ENCODE data around the gene MYO7A.

The MYO7A gene

DNA sequence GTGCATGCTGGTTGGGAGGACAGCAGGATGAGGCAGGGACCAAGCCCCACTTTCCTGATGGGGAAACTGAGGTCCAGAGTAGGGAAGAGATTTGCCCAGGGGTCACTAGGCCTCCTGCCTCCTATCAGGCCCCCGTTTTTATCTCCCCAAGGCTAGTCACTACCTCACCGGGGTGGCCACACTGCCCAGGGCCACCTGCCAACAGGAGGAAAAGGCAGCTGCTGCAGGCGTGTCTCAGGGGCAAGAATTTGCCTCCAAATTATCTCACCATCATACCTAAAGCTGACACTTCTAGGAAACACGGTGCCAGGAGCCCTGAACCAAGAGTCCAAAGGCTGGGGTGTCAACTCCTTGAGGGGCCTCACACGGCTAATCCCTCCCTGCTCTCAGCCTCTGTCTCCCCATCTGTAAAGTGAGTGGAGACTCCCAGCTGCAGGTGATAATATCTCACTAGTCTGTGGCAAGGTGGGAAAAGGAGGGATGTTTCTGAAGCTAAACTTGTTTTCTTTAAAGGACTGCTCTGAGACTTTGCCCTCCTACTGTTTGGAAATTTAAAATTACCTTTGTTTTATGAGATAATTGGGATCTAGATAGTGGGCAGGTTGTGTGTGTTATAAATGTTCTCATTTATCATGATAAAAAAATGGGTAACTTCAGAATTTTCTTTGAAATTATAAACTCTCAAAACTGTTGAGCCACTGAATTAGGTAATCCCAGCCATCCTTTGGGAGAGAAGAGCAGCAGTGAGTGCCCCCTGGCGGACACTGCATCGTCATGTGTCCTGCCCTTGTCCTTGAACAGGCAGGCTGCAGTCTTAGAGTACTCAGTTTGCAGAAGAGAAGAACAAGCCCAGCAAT is 60.0 kb downstream of the MYO7A start:
- peak; percentile 12 to 73 for DNase-seq

DNA sequence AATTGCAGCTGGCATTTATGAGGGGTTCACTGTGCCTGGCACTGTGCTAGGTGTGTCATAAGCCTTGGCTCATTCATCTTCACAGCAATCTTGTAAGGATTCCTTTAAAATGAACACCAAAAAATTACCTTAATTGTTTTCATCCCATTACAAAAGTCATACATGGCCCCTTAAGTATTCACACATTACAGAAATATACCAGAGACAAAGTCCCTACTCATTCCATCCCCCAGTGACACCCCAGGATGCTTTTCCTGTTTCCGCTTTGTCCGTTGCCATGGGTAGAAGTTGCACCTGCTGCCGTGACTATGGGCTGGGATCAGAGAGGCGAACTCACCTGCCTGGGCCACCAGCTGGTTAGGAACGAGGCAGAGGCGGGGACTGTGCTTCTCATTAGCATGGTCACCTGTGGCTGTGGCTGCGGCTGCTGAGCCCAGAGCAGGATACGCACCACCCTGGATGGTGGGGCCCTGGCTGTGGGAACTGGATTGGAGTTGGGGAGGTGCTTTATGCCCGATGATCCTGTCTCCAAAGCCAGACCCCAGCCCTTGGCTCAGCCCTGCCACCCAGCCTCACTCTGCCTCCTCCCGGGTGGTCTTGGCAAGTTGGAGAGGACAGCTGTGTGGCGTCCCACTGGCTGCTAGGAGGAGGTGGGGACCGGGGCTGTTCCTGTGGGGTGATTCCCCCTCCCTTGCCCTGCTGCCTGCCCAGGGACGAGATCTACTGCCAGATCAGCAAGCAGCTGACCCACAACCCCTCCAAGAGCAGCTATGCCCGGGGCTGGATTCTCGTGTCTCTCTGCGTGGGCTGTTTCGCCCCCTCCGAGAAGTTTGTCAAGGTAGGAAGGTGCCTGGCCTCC is 60.8 kb downstream of the MYO7A start:
- DNase-seq, result no peak

DNA sequence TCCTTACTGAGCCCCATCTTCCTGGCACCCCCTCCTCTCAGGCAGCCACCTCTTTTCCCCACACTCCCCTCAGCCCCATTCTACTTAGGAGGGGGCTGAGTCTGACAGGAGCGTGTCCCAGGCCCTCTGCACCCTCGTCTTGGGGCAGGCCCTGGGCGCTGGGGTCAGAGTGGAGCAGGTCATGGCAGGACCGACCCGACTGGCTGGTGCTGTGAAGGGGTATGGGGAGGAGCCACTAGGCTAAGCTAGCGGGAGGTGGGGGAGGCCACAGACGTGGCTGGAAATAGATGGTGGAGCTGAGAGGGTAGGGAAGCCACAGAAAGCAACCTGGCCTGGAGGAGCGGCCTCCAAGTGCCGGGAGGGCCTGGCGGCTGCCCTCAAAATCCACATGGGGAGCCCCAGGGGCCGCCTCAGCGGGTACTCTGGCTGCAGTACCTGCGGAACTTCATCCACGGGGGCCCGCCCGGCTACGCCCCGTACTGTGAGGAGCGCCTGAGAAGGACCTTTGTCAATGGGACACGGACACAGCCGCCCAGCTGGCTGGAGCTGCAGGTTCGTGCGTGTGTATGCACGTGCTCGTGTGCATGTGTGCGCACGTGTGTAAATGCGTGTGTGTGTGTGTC is 61.7 kb downstream of the MYO7A start:
- DNase-seq, result no peak

DNA sequence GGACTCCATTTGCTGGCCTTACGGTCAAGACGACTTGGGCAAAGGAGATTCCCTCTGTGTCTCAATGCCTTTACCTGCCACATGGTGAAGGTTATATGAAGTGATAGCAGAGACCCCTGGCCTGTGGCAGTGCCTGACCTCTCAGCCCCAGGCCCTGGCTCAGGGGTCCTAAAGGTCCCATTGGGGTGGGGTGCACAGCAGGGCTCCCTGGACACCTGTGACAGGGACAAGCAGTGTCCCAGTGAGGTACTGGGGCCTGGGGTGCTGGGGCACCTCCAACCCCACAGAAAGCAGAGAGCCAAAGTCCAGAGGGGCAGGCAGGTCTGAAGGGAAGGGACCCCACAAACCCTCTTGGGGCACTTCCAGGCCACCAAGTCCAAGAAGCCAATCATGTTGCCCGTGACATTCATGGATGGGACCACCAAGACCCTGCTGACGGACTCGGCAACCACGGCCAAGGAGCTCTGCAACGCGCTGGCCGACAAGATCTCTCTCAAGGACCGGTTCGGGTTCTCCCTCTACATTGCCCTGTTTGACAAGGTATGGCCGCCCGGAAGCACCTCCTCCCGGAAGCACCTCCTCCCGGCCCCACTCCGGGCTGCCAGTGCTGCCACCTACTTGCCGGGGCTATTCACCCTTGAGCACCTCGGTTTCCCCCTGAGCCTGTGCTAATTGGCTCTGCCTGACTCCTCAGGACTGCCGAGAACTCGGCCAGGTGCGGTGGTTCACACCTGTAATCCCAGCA is 62.5 kb downstream of the MYO7A start:
- DNase-seq, result no peak

DNA sequence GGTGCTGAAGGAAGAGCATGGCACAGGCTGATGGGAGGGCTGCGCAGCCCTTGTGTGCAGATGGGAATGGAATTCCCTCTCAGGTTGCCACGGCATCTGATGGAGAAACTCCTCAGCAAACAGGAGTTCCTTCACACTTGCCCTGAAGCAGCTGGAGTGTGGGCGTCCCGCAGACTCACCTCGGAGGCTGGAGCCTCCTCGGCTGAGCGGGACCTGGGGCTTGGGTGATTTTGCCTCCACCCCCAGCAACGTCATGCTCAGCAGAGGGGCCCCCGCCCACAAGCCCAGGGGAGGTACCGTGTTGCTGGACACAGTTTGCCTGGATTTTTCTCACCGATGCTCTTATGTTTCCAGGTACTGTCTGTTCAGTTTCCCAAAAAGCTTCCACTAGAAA is 63.4 kb downstream of the MYO7A start:
- no peak for DNase-seq

DNA sequence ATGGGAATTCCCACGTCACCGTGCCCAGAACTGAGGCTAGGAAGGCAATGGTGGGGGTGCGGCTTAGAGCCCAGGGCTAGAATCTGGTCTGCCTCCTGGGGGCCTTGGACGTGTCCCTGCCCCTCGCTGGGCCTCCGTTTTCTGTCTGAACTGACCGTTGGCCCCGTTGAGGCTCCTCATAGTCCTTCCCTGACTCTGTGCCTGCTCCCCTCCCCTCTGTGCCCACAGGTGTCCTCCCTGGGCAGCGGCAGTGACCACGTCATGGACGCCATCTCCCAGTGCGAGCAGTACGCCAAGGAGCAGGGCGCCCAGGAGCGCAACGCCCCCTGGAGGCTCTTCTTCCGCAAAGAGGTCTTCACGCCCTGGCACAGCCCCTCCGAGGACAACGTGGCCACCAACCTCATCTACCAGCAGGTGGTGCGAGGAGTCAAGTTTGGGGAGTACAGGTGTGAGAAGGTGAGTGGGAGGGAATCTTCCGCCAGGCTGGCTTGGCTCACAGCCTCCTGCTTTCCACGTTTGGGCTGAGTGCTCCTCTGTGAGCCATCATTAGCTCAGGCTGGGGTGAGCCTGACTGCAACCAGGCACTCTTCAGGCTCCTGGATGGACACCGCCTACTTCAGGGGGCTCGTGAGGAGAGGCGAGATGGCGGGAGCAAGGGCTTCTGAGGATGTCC is 63.9 kb downstream of the MYO7A start:
- peak in 1 of 2 experiments; percentile 31 for DNase-seq

DNA sequence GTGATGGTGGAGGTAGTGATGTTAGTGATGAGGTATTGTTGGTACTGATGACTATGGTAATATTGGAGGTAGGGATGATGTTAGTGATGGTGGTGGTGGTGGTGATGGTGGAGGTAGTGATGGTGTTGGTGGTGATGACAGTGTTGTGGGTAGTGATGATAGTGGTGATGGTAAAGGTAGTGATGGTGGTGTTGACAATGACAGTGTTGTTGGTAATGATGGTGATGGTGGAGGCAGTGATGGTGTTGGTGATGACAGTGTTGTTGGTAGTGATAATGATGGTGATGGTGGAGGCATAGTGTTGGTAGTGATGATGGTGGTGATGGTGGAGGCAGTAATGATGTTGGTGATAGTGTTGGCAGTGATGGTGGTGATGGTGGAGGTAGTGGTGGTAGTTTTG is 65.1 kb downstream of the MYO7A start:
- no peak for DNase-seq

DNA sequence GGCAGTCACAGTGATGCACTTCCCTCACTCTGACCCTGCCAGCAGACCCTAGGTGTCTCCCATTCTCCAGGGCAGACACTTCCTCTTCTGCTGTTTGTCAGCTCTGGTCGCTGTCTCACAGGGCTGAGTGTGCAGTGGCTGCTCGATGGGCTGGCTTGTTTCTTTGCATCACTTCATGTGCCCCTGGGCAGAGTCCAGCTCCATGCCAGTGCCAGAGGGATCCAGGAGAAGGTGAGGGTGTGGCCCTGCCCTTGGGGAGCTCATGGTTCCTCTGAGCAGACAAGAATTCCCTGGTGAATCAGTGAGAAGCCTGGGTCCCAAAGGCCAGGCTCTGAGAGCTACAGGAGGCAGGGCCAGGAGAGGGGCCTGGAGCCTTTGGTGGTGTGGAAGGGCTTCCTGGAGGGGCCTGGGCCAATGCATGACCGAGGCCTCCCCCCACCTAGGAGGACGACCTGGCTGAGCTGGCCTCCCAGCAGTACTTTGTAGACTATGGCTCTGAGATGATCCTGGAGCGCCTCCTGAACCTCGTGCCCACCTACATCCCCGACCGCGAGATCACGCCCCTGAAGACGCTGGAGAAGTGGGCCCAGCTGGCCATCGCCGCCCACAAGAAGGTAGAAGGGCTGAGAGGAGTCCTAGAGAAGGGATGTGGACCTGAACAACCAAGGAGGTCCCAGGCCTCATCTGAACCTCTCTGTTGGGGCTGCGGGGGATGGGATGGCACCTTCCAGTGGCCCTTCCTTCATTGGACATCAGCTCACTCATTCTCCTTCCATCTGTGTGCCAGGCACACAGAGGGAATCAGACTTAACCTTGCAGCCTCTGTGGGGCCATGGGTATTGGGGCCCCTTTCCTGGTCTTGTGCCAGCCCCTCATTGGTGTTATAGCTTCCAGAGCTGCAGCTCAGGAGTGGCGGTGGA is 66.1 kb downstream of the MYO7A start:
- no peak for DNase-seq

DNA sequence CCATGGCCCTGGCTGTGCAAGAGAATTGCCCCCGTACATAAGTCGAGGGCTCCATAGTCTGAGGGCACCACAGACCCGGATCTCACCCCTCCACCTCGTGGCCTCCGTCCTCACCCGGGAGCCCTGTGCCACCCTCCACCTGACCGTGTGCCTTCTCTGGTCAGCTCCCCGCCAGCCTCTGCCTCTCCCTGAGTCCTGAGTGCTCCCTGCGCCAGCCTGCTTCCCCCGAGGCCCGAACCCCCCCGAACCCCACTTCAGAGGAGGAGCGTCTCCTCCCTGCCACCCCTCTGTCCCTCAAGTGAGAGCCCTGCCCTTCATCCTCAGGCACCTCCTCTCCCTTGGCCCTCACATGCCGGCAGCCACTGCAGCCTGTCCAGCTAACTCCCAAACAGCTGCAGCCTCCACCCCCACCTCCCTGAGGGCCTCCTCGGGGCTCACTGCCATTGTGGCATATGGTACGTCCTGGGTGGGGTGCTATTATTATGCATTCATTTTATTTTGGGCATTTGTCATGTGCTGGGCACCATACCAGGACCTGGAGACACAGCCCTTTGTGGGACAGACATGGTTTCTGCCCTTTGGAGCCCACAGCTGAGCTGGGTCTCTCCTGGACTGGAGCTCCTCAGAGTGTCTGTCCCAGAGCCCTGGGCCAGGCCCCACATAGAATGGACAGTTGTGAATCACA is 67.2 kb downstream of the MYO7A start:
- DNase-seq, result peak; percentile 26 to 83

DNA sequence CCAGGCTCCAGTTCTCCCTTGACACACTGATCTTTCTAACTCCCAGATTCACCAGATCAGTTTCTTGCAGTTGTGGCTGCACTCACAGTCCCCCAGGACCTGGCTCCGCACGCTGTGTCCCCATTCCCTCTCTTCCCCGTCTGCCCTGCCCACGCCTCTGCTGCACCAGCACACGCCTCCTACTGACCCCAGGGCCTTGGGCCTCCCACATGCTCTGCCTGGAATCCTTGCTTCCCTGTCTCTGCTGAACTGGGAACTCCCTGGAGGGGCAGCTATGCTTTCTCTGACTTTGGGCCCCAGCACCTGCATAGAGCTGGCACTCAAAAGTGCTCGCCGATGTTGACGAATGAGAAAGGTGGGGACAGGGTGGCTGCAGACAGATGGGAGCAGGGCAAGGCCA is 68.9 kb downstream of the MYO7A start:
- no peak for DNase-seq

DNA sequence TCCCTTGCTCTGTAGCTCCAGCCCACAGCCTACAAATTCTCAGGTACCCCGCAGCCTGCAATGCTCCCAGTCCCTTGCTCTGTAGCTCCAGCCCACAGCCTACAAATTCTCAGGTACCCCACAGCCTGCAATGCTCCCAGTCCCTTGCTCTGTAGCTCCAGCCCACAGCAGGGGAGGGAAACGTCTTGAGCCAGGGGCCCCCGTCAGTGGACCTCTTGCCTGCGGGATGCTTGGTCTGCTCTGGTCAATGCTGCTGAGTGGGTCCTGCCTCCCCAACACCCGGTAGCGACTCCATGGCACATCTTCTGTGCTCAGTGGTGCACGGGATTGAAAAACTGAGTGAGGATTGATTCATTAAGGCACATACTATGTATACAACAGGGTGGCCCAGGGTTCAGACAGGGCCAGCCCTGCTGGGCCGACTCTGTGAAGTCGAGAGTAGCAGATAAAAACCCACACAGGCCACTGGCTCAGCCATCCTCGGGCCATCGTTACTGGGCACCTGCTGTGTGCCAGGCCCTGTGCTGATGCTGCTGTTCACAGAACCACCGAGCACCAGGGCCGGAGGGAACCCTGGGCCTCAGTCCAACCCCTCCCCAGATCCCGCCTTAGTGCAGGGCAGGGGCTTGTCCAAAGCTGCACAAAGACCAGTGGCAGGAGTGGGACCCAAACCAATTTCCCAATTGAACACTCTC is 69.7 kb downstream of the MYO7A start:
- DNase-seq, result no peak

DNA sequence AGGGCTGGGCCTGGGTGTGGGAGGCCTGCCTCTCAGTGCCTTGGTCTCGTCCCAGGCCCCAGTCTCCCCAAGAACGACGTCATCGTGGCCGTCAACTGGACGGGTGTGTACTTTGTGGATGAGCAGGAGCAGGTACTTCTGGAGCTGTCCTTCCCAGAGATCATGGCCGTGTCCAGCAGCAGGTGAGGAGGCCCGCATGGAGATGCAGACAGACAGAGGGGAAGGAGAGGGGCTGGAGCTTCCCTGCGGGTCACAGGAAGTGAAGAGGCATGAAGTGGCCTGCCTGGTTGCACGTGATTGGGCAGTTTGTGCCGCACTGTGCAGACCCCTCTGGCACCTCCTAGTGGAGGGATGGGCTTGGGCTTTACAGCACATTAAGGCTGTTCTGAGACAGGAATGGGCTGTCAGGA is 70.4 kb downstream of the MYO7A start:
- DNase-seq, result peak in 1 of 2 experiments; percentile 32

DNA sequence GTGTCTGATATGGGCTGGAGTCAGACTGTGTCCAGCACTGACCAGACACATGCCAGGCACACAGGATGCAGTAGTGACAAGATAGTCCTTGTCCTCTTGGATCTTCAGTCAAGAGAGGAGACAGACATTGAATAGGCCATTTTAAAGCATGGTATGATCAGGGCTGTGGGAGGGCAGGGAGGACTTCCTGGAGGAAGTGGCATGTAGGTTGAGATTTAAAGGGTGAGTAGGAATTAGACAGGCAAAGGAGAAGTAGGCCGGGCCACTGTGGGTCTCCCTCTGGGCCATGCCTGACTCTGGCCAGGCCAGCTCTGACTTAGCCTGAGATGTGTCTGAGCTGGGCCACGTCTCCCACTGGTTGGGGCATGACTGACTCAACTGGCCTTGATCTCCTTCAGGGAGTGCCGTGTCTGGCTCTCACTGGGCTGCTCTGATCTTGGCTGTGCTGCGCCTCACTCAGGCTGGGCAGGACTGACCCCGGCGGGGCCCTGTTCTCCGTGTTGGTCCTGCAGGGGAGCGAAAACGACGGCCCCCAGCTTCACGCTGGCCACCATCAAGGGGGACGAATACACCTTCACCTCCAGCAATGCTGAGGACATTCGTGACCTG is 71.2 kb downstream of the MYO7A start:
- DNase-seq, result no peak

DNA sequence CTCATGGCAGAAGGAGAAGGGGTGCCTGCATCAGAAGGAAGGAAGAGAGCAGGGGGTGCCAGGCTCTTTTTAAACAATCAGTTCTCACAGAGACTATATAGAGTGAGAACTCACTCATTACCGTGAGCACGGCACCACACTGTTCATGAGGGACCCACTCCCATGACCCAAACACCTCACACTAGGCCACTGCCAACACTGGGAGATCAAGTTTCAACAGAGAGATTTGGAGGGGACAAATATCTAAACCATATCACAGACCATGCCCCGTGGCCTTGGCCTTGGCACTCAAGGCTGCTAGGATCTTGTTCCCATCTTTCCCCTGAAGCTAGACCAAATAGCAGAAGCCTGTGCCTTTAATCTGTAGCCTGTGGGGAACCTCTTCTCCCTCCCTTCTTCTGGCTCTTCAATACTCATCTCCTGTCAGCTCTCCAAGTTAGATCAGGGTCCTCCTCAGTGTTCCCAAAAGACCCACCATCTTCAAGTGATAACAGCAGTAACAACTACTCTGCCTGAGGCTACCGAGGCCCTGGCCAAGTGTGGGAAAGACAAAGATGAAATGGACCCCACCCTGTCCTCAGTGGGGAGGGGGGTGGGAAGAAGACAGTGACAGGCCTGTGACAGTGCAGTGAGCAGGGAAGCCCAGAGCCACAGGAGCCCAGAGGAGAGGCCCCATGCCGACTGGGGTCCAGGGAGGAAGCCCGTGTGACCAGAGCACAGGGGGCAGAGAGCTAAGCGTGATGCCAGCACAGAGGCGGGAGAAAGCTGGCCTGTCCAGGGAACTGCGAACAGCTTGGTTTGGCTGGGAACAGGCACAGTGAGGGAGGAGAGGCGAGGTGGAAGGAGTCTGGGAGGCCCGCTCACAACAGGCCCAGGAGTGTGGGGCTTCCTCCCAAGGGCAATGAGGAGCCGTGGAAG is 72.6 kb downstream of the MYO7A start:
- no peak for DNase-seq

DNA sequence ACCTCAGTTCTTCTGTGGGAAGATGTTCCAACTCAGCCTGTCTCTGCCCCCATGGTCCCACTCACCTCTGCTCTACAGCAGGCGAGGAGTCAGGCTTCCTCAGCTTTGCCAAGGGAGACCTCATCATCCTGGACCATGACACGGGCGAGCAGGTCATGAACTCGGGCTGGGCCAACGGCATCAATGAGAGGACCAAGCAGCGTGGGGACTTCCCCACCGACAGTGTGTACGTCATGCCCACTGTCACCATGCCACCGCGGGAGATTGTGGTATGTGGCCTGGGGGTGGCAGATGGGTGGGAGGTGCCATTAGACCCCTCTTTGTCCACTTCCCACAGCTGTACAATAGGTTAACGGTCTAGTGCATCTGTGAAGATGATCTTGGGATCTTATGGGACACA is 73.3 kb downstream of the MYO7A start:
- DNase-seq, result no peak

DNA sequence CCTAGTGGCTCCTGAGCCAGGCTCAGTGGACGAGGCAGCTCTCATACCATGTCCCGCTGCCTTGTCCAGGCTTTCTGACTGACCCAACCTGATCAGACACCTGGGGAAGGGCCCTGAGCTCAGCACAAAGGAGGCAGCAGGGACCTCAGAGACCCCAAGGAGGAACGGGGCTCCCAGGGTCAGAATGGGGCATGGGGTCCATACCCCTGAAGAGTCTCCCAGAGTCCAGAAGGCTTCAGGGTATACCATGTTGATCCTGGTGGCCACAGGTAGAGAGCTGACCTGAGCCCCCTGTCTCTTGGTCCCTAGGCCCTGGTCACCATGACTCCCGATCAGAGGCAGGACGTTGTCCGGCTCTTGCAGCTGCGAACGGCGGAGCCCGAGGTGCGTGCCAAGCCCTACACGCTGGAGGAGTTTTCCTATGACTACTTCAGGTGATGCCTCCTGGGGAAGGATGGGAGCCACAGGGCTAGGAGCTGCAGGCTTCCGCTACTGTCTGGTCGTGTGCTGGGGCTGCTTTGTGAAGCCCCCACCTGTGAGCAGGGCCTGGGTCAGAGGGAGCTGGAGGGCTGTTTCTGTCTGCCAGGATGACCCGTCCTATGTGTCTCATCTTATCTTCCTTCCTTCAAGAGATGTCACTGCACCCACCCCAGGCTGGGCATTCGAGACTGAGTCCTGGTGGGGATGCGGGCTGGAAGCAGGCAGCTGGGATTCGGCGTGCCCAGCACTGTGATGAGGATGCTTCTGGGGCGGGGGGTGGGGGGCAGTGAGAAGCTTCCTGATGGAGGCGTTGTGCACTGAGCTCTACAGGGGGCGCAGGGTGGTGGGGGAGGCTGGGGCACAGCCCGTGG is 74.2 kb downstream of the MYO7A start:
- DNase-seq, result no peak
